GM18498 (cell line): Measurements from ENCODE around the gene LHX1.

Experiments
- ATAC-seq: cut with Tn5 transposase; IDR thresholded peaks from one replicate; pipeline ENCODE4 v1.9.1; 2021; ENCODE audit warnings: mild to moderate bottlenecking, moderate library complexity; ENCODE audit not compliant: unreplicated experiment

Gene LHX1

GRCh38 chr17:36921095-36921851 lies 16.0 kb upstream of the LHX1 start:
- no peak for ATAC-seq

- no peak for ATAC-seq
Observed at GRCh38 chr17:36922175-36922574, 15.1 kb upstream of the LHX1 start.

GRCh38 chr17:36923814-36924221 lies 13.5 kb upstream of the LHX1 start:
- no peak for ATAC-seq

- ATAC-seq: no peak
Observed at GRCh38 chr17:36926226-36926625, 11.0 kb upstream of the LHX1 start.

GRCh38 chr17:36926701-36927100 lies 10.6 kb upstream of the LHX1 start:
- ATAC-seq: no peak

DNA sequence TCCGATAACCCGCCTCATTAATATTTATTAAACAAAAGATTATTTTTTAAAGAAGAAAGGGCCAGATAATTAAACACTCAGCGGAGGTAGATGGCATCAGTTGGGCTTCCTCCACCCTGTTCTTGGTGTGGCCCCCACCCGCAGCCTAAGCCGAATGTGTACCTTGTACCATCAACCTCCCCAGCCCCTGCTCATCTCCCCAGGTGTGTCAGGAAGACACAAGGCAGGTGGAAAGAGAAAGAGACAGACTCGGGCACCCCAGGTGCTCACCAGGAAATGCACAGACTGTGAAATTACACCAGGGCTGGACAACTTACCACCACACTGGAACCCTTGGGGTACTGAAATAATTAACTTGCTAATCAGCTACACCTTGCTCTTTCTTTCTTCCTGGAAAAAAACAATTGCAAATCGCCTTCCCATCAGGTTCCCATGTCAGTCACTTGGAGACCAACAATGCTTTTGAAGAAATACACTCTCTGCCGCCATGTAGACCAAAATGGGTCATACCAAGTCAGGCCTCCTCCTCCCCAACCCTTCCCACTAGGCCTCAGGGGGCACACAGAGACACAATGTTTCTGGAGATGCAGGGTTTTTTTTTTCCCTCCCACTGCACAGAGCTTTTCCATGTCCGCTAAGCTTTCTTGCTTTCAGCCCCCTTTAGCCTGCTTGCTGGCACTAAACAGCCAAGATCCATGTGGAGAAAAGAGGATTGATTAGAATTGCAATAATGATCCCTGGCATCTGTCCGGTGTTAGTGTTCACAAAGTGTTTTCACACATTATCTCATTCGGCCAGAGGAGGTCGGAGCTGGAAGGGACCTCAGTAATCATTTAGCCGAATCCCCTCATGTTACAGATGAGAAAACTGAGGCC lies 8.6 kb upstream of the LHX1 start:
- ATAC-seq: no peak

- no peak for ATAC-seq
Observed at GRCh38 chr17:36929851-36930582, 7.3 kb upstream of the LHX1 start.

DNA sequence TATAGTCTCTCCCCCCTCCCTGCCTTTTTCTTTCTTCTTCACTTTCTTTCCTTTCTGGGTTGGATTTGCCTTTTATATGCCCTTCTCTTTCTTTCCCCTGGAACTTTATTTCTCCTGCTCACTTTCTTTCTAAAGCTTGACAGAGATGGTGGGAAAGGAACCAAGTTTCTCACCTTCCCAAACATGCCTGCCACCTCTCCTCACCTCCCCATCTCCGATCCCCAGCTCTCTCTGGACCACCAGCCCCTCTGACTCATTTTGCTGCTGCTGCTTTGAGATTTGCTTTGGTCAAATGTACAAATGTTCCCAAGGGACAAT lies 6.7 kb upstream of the LHX1 start:
- ATAC-seq: no peak

DNA sequence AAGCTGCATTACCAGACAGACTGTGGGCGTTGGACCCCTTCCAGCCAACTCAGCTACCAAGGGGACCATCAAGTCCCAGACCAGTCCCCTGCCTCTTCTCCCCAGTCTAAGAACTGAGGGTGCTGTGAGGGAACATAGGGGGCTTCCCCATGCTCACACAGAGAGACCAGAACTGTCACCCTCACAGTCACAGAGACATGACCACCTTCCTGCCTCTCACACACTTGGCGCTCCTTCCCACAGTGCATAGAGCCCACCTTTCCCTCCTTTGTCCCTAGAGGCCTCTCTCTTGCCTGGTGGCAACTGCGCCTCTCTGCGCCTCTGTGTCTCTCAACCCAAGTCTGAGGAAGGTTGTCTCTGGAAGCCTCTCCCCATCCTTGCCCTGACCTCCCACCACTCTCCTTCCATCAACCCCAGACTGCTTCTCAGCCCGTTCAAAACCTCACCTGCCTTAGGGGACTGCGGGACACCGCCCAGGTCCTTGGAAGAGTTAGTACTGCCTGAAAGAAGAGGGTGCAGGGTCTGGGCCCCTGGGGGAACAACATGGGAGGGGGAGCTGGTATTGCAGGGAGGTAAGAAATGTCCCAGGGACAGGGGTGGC lies 6.1 kb upstream of the LHX1 start:
- ATAC-seq: no peak

GRCh38 chr17:36931697-36932382 lies 5.4 kb upstream of the LHX1 start:
- no peak for ATAC-seq

DNA sequence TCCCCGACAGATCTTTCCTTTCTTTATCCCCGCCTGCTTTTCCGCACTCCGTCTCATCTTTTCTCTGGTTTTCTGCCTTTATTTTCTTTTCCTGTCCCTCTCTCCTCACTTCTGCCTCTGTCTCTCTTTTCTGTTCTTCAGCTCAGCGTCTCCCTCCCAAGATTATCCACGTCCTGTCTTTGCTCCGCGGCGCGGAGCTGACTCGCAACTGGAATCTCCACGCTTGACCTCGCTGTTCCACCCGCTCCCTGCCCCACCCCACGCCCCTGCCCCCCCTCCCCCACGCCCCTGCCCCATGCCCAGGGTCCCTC lies 4.9 kb upstream of the LHX1 start:
- ATAC-seq: no peak

DNA sequence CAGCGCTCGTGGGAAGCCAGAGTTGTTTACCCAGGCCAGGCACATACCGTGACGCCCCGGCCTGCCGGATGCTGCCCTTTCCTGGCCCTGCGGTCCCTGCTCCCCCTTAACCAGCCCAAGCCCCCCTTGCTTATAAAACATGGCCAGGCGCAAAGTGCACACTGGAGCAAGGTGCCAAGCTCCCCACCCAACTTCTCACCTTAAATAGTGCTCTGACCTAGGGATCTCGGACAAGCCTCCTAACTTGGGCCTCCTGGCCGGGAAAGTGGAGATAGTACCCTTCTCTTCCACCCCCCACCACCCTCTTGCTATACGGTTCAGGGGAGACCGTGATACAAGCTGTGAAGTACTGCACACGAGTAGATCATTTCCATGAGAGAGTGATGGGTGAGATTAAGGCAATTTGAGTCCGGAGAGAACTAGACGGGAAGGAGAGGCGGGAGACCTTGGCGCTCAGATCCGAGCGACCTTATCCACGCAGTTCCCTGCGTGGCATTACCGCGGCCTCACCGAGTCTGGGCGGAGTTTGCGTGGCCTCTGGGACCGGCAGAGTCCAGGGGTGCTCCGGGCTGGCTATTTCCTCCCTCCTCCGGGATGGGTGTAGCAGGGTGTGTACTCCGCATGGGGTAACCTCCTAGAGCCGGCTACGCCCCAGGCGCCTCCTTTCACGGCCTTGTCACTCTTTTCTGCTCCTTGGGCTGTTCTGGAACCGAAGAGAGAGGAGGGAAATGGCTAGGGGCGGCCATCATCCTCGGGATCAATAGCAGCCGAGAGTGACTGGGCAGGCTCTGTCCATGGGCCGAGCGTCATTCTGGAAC lies 4.4 kb upstream of the LHX1 start:
- no peak for ATAC-seq

DNA sequence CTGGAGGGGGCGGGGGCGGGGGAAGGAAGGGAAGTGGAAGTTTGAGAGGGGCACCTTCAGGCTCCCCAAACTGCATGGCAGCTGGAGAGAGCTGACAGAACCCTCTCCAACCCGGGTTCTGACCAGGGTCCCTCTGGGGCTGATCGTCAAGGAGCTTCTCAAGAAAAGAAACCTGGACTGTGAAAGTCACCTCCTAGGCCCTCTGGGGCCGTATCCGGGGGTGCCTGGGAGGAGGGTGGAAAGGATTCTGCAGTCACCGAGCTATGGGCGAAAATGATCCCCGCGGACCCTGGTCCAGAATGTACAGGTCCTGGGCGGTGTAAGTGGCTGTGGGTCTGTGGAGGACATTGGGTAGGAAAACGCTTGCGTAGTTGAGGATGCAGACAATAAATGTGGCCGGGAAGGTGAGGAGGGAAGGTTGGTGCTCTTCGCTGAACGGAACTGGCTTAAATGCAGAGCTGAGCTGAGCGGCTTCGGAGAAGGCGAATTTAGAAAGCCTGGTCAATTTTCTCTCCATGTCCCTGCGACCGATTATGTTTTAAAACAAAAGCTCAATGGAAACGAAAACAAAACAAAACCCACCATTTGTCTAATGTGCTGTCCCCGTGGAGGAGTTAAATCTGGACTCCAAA lies 3.6 kb upstream of the LHX1 start:
- no peak for ATAC-seq

- ATAC-seq: no peak
Observed at GRCh38 chr17:36934144-36934691, 3.1 kb upstream of the LHX1 start.

- ATAC-seq: no peak
Observed at GRCh38 chr17:36934692-36935630, 2.3 kb upstream of the LHX1 start.

DNA sequence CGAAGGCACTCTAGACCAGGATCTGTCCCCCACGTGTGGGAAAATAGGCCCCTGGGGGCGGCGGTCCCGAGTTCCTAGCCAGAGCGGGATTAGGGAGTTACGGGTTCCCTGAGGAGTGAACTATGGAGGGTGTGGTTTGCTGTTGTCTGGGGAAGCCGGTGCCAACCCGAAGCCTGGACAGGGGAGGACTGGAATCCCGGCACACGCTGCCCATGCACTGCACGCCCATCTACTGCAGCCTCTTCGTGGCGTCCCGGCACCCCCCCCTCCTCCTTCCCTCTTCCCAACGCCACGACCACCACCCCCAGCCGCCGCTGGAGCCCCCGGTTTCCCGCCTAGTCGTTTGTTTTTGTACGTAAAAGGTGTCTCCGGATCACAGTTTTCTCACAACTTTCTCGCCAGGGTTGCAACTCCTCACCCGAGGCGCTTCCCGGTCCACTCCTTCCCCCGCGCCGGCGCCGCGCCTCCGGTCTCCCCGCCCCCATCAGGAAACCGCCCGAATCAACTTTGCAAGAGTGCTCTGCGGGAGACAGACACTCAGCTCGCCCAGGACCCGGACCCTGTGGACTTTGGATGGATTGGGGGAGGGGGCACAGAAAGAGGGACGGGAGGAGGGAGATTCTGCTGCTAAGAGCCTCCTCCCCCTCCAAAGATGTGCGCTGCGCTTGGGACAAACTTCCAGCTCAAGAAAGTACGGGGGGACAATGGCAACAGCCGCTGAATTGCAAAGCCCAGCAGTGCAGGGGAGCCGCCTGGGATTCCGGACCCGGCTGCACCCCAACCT lies 1.4 kb upstream of the LHX1 start:
- ATAC-seq: no peak

DNA sequence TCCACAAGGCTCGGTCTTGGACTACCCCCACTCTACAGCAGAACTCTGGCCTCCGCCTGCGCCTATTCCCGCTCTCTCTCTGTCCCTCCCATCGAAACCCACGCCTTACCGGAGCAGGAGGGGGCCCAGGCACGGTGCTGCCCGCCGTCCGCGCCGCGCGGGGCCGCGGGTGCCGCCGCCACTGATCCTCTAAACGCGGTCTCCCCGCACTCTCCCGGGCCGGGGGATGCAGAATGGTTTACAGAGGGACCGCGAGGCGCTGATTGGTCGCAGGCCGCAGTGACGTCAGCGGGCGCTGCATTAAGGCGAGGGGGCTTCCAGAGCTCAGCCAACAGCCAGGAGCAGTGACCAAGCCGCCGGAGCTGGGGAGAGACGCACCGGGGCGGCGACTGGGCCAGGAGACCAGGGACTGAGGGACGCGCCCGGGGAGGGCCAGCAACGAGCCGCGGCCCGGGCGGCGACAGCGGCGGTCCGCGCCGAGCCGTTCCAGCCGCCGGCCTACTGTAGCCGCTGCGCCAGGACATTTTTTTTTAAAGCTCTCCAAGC lies 747 bp upstream of the LHX1 start:
- no peak for ATAC-seq
